HG03025 (cell line): ENCODE results near the gene PUS7L.
"Not testable (repeated sequence)": the region's sequence is repeated elsewhere in the genome, so short reads cannot be mapped to it uniquely, and the experiment has no call there.

Experiments
- ATAC-seq: cut with Tn5 transposase; IDR thresholded peaks from one replicate; pipeline ENCODE4 v1.9.1; 2021; ENCODE audit warnings: mild to moderate bottlenecking, moderate library complexity; ENCODE audit not compliant: unreplicated experiment, low FRiP score

Gene PUS7L

DNA sequence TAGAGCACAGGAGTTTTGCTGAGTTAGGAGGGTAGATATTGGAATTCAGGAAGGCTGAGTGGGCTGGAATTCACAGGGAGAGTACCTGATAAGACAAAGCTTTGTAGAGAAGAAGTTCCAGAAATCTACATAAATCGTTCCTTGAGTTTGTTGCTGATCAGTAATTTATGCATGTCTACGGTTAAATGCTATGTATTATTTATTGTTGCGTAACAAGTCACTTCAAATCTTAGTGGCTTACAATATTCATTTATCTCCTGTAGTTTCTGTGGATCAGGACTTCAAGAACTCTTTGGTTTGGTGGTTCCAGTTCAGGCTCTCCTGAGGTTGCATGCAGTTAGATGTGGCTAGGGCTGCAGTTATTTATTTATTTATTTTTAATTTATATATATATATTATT lies 7.8 kb downstream of the PUS7L start:
- no peak for ATAC-seq

DNA sequence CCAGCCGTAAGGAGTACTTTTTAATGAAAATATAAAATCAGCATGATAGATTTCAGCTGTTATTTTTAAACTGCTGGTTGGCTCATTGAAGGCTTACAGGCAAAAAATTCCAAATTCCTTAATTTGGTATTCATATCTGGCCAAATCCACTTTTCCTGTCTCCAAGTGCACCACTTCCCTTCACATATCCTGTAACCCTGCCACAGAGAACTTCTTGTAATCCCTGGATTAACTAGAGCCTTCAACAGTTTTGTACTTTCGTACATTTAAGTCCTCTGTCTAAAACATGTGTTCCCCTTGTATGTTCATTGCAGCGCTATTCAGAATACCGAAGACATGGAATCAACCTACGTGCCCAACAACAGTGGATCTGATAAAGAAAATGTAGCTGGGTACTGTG lies 9.6 kb downstream of the PUS7L start:
- ATAC-seq, result no peak

DNA sequence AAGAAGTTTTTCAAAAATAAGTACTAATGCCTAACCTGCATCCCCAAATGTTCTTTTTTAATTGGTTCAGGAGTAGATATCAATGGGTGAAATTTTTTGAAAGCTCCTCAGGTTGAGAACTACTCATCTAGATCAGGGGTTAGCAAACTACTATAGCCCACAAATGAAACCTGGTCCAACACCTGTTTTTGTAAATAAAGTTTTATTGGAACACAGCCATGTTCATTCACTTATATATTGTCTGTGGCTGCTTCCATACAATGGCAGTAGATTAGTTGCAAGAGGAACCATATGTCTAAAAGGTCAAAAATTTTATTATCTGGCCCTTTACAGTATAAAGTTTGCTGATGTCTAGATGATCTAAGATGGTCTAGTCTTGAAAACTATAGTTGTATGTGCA lies 13.8 kb downstream of the PUS7L start:
- no peak for ATAC-seq

DNA sequence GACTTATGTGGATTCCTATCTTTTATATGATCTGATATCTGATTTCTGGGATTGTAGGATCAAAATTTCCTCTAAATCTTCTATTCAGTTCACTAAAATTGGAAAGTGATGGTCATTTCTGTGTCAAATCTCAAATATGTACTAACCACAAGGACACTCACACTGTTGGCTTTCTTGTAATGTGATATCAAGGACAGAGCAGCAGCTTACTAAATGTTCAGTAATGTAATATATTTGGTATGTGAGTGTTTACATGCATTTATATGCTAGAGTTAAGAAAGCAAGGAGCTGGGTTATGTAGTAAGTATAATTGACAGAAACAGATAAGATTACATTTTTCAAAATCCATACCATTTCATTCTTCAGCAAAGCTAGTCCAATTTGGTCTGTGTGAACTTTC lies 16.5 kb downstream of the PUS7L start:
- ATAC-seq, result no peak

DNA sequence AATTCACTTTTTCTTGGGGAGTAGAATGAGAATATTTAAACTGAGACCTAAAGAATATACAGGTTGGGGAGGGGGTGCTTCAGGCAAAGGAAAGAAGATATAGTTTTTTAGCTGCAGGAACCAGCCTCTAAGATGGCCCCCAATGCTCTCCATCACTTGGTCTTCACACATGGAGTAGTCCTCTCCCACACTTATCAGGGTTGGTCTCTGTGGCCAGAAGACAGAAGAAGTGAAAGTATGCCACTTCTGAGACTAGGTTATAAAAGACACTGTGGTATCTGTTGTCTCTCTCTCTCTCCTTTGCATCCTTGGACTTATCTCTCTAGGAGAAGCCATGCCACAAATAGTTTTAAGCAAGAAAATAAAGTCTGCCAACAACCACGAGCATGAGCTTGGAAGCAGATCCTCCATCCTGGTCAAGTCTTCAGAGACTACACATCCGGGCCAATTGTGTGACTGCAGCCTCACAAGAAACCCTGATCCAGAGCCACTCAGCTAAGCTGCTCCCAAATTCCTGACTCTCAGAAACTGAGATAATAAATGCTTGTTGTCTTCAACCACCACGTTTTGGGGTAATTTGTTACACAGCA lies 18.0 kb downstream of the PUS7L start:
- ATAC-seq, result peak; percentile 72

DNA sequence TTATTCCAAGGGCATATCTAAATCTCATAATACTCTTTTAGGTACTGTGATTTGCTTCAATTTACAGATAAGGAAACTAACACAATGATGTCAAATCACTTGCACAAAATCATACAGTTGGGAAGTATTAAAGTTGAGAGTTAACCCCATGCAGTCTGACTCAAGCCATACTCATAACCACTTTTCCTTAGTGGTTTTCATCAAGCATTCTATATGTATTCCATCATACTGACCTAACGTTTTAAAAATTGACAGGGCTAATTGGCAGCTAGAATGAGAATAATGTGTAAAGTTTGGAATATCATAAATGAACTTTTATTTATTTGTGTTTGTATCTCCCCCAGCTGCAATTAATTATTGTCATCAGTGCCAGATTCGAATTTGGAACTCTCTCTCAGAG lies 20.9 kb downstream of the PUS7L start:
- ATAC-seq, result no peak

DNA sequence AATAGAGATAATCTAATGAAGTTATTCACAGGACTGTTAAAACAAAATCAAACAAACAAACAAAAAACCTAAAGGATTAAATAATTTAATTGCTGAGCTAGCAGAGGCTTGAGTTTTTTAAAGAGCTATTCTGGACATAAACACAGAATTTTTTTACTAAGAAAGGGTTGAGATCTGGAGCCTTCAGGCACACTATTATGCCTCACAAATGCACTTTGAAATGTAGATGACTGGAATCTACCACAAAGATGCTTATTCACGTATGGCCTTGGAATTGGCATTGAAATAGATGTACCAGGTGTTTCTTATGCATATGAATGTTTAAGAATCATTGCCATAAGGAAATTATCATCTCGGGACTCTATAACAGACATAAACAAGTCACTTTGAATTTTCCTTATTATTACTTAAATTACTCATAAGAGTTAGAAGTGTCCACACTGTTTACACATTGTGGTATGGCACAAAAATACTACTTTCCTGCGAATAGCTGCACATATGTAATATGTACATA lies 21.6 kb downstream of the PUS7L start:
- ATAC-seq, result no peak

DNA sequence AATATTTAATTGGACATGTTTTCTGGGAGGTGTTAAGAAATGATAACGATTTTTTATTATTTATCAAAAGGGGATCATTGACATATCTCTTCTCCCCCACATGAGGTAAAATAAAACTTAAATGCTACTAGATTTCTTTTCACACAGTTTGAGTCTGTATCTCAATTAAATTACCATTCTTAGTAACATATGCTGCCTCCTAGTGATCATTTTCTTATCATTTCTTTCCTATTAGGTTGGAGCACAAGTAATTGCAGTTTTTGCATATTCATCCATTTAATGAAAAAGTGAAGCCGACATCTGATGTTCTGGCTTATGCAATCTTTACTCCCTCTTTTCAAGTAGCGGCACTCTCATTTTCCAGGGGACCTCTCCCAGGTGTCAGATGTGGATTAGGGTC lies 24.9 kb downstream of the PUS7L start:
- no peak for ATAC-seq

DNA sequence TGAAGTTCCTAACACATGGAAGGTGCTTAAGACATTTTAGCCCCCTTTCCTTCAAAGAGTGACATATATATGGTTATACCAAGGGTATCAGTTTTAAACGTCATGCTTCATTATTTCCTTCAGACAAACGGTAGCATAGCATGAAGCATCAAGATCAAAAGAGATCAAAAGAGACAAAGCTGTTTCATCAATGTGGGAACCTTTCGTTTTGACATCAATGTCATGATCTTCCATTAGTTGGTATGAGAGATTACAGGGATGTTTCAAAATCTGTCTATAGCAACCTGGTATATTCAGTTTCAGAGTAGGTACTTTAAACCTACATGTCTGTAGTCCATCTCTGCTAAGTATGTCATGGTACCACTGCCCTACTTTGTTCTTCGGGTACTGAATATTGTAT lies 28.3 kb downstream of the PUS7L start:
- ATAC-seq, result no peak

DNA sequence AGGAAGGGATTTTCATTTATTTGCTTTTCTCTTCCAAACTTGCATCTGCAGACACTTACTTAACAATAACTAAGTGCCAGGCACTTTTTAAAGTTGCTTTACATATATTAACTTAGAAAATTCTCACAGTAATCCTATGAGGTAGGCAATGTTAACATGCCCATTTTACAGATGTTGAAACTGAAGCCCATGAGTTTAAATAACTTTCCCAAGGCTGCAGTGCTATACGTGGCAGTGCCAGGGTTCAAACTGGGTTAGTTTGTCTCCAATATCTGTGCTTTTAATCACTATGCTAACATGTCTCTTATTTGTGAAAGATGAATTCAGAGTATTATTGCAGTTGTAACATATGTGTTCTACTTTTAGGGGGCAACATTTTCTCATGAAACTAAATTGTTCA lies 29.9 kb downstream of the PUS7L start:
- ATAC-seq, result no peak

DNA sequence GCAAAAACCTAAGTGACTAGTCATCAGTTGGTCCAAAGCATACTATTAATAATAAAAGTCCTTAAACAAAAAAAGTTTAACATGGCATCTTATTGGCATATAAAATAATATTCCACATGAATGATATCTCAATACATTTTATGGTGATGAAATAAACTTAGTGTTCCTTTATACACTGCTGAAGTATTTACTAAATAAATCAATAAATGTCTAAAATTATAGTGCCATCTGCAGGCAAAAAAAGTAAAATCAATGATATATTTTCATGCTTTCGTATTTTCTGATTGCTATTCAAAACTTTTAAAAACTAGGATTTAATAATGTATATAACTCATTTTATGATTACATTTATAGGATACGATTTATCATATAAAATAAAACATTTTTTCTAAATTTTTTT lies 30.5 kb downstream of the PUS7L start:
- ATAC-seq, result no peak

DNA sequence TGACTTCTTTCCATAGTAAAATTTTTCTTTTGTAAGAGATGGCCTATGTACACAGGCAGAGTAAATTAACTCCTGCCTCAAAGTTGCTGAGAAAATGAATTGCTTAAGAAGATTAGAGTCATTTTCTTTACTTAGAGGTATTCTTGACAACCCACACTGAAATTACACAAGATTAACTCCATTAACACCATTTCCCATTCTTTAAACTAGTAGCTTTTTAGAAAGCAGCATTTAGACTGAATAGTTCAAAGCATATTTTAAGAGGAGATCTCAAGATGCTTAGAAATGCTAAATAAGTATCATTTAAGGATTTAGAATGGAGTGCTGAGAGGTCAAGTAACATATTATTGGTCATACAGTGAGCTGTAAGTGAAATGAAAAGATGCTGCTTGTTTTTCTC lies 35.5 kb downstream of the PUS7L start:
- no peak for ATAC-seq

DNA sequence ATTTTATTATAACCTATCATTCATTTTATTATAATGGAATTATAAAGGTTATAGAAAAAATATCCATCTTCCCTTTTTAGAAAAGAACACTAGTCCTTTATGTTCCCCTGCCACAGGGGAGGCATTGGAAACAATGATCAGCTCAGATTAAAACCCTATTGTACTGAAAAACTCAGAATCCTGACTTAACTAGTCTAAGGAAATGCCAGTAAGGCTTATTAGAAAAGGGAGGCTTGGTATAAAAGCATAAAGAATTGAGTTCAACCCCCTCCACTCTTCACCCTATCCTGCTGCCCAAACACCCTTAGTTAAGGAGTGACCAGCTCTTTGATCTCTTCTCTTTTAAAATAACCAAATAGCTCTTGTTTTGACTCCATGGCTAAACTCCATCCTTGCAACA lies 36.0 kb downstream of the PUS7L start:
- ATAC-seq, result no peak

DNA sequence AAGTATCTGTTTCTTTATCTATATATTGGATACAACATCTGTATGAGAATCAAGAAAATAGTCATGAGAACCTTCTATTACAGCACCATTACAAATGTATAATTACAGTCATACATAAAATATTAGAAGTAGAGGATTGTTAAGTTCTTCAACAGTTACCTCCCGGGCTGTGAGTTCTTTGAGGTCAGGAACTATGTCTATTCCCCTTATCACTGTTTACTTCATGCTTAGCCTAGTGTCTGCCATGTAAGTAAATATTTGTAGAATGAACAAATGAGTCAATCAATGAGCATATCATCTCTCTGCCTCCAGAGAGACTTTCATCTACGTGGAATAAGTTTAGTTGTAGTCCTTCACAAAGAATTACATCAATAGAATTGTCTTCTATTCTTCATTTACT lies 47.2 kb downstream of the PUS7L start:
- no peak for ATAC-seq

DNA sequence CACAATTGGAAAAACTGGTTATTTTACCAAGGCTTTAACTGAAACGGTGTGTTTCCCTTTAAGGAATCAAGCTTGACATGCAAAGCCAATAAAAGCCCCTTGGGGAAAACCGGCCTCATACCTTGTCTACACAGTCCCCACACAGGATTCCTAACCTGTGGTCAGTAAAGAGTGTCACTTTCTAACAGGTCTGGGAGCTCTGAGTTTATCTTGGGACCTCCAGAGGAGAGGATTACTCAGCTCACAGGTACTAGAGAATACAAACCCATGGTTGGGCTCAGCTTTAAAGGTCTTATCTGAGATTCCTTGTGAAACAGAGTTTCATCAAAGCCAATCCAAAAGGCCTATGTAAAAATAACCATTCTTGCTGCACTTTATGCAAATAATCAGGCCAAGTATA lies 54.8 kb downstream of the PUS7L start:
- ATAC-seq, result not testable (repeated sequence)

DNA sequence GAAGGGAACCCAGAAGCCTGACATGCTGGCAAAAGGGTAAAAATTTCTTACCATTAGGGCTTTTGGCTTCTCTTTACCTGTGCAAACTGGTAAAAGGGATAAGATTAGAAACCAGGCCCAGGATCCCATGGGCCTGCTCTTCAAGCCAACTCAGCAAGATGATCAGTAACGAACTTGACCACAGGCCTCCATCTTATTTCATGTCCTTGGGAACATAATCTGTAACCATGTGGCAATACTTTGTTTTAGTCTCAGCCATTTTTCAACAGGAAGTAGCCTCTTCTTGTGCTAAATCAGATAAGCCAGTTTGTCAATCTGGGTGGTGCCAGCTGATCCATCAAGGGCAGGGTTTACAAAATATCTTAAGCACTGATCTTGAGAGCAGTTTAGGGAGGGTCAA lies 57.4 kb downstream of the PUS7L start:
- ATAC-seq, result not testable (repeated sequence)

DNA sequence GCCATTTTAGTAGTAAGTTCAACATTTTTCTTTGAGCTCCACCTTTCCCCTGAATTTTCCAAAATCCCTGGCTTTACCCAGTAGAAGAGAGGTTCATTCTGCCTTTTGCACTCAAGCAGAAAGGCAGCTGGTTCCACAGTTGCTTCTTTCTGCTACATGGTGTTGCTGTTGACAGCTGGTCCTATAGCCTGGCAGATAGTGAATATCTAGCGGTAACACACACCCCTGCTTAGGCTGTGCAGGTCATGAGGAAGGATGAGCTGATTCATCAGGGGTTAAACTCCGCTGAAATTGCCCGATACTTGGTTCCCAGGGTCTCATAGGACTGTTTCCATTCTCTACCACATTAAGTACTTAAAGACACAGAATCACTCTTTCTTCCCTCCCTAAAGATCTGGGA lies 62.4 kb downstream of the PUS7L start:
- ATAC-seq, result no peak

DNA sequence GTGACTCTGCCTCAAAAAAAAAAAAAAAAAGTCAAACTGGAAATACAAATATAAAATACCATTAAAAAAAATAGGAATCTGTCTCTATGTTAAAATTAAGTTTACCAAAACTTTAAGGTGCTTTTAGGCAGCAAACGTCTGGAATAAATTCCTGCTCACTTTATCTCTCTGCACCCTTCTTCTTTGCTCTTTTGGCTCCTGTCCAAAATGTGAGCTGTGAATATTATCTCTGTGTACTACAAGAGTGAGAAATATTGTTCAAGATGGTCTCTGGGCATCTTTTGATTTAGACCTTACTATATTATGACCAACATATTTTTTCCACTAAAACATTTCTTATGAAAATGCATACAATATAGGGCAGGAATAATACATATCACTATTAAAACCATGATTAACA lies 63.7 kb downstream of the PUS7L start:
- no peak for ATAC-seq

DNA sequence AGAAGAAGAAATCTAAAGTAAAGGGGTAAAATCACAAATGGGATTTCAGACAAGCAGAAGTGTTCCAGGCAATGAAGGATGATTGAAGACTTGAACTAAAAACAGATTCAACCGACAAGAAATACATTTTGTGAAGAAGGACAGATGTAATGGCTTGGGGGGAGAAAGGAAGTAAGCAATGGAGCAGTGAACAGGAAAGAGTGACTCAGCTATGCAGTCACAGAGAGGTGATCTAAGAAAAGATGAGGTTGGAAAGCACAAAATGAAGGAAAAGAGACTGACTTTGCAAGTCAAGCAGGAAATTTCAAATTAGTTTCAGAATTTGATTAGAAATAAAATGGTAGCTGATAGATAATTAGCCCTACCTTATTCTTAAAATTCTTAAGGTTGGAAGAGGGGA lies 66.5 kb downstream of the PUS7L start:
- ATAC-seq, result no peak

DNA sequence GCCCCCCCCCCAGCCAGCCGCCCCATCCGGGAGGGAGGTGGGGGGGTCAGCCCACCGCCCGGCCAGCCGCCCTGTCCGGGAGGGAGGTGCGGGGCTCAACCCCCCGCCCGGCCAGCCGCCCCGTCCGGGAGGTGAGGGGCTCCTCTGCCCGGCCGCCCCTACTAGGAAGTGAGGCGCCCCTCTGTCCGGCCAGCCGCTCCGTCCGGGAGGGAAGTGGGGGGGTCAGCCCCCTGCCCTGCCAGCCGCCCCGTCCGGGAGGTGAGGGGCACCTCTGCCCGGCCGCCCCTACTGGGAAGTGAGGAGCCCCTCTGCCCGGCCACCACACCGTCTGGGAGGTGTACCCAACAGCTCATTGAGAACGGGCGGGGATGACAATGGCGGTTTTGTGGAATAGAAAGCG lies 73.1 kb downstream of the PUS7L start:
- not testable (repeated sequence) for ATAC-seq

DNA sequence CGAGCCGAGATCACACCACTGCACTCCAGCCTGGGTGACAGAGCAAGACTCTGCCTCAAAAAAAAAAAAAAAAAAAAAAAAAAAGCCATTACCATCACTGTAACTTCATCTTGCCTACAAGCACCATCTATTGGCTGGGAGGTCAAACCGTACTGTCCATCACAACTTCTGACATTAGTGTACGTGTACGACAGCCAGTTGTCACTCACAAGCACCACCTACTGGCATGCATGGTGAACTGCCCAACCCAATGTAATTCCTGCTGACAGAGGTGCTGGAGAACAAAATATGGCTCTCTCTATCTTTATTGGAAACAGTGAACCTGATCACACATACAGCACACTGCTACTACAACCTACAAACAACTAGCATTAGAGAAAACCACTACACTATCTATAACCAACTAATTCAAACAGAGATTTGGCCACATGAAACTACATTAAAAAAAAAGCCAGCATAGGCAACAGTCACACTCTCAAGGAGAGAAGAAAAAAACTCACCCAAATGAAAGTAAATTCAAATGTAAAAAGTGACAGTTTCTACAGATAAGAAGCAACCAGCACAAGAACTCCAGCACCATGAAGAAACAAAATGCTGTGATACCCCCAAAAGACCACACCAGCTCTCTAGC lies 82.3 kb downstream of the PUS7L start:
- peak; percentile 90 for ATAC-seq

DNA sequence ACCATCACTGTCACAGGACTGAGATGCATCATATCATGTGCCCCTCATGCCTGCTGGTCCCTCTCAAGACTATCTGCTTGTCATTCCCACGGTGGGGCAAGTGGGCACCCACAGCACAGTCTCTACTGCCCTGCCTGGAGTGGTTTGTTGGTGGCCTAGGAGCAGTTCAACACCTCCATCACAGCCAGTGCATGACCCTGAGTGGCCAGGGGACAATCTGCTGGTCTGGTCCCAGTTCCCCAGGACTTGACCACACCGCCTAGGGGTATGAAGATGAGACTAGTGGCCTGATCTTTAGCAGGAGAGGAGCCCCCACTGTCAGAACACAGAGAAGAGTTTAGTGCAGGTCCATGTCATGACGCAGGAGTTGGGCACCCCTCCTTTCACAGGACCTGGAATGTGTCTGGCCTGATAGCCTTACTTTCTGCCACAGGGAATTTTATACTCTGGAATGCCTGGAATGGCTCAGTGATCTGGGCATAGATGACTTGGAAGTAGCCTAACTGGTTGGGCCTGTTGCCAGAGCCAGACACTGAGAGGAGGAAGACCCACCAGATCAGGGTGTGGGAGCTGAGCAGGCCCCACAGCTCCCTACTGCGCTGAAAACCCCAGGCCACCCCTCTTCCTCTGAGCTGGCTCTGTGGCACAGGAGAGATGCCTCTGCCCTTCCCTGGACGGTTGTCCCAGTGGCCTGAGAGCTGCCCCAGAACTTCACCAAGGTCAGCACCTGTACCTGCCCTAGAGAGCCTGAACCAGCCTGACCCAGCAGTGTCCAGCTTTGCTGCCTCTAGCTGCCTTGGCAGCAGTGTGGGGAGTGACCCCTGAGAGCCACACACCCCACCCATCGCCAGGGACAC lies 83.3 kb downstream of the PUS7L start:
- ATAC-seq, result no peak
